HG03280 (cell line): Measurements from ENCODE around the gene ABCG2.

Experiments
- ATAC-seq: cut with Tn5 transposase; IDR thresholded peaks from one replicate; pipeline ENCODE4 v1.9.1; 2021; ENCODE audit warnings: mild to moderate bottlenecking, moderate library complexity; ENCODE audit not compliant: unreplicated experiment

ABCG2 gene

GRCh38 chr4:88077911-88078524 is 80.4 kb downstream of the ABCG2 start:
- no peak for ATAC-seq

GRCh38 chr4:88075336-88075735 is 83.1 kb downstream of the ABCG2 start:
- no peak for ATAC-seq

GRCh38 chr4:88070031-88070430 is 88.4 kb downstream of the ABCG2 start:
- no peak for ATAC-seq

- ATAC-seq = no peak
These were observed 94.0 kb downstream of the ABCG2 start for GRCh38 chr4:88064410-88064809.

GRCh38 chr4:88063634-88064296 is 94.7 kb downstream of the ABCG2 start:
- ATAC-seq = no peak

GRCh38 chr4:88062843-88063242 is 95.6 kb downstream of the ABCG2 start:
- no peak for ATAC-seq

- no peak for ATAC-seq
These were observed 96.1 kb downstream of the ABCG2 start for GRCh38 chr4:88062311-88062710.

GRCh38 chr4:88060431-88060830 is 98.0 kb downstream of the ABCG2 start:
- ATAC-seq = no peak

- ATAC-seq = no peak
These were observed 98.7 kb downstream of the ABCG2 start for GRCh38 chr4:88059766-88060165.

- ATAC-seq = no peak
These were observed 100.1 kb downstream of the ABCG2 start for GRCh38 chr4:88058295-88058694.

- no peak for ATAC-seq
These were observed 103.5 kb downstream of the ABCG2 start for GRCh38 chr4:88054901-88055300.

- no peak for ATAC-seq
These were observed 104.2 kb downstream of the ABCG2 start for GRCh38 chr4:88054229-88054628.

GRCh38 chr4:88045021-88045420 is 113.4 kb downstream of the ABCG2 start:
- no peak for ATAC-seq

GRCh38 chr4:88043586-88044340 is 114.7 kb downstream of the ABCG2 start:
- no peak for ATAC-seq

- no peak for ATAC-seq
These were observed 115.4 kb downstream of the ABCG2 start for GRCh38 chr4:88043001-88043400.

GRCh38 chr4:88041626-88042025 is 116.8 kb downstream of the ABCG2 start:
- ATAC-seq = no peak

- ATAC-seq = no peak
These were observed 117.7 kb downstream of the ABCG2 start for GRCh38 chr4:88040707-88041106.
